NCI-H2227 treated with DMSO at 0.1 percent for 48 hours (cell line): ENCODE results near the gene BRCA1.
"Not testable (repeated sequence)": the region's sequence is repeated elsewhere in the genome, so short reads cannot be mapped to it uniquely, and the experiment has no call there.

Experiments used
- DNase-seq: peaks from one replicate; lab custom pipeline; 2025; lab: John Stamatoyannopoulos, UW

Gene BRCA1

DNA sequence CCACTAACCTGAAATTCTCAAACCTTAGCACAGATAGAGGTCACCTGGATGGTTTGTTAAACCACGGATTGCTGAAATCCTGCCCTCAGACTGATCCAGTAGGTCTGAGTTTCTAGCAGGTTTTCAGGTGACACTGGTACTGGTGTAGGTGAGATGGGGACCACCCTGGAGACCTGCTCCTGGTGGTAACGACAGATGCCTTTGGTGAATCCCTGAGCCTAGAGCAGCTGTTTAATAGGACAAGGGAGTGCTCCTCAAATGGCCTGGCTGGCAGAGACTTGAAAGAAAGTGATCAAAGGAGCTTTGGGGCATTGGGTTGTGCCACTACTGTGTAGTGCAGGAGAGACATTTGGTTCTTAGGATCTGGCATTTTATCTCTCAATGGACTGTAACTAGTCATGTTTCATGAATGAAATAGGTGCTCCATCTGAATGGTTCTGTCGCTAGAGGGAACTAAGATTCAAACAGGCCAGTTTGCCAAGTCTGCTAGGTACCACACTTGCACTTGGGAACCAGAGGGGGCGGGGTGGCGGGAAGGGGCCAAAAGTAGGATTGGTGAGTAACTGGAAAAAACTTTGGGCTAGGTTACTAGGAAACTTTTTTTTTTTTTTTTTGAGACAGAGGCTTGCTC, 121.5 kb downstream of the BRCA1 start:
- no peak for DNase-seq

DNA sequence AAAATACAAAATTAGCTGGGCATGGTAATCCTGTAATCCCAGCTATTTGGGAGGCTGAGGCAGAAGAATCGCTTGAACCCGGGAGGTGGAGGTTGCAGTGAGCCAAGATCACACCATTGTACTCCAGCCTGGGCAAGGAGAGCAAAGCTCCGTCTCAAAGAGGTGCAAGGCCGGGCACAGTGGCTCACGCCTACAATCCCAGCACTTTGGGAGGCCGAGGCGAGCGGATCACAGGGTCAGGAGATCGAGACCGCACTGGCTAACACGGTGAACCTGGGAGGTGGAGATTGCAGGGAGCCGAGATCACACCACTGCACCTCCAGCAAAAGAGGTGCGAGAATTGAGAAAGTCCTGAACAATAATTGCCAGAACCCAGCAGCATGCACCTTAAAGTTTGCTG, 124.3 kb downstream of the BRCA1 start:
- not testable (repeated sequence) for DNase-seq

DNA sequence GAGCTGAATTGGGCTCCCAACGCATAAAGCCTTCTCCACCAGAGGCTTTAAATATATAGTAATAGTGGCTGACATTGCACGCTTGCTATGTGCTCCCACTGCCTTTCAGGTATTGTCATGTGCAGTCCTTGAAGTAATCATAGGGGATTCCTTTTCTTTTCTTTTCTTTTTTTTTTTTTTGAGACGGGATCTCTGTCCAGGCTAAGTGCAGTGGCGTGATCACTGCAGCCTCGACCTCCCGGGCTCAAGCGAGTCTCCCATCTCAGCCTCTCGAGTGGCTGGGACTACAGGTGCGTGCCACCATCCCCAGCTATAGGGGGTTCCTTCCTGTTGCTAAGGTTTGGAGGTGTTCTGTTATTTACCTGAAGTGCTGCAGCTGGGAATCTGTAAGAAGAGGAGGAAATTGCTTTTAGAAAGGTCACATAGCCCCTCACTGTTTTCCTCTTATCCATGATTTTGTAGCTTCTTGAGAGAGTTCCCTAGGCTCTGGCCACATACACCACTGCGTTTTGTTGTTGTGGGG, 126.1 kb downstream of the BRCA1 start:
- no peak for DNase-seq

GRCh38 chr17:42997984-42998938, 126.9 kb downstream of the BRCA1 start, which contains the start of gene RPL27:
RPL27 (plus strand) TSS chr17:42998419; CDS start chr17:42998751, 332 bp downstream.
- peak; percentile 99 for DNase-seq

DNA sequence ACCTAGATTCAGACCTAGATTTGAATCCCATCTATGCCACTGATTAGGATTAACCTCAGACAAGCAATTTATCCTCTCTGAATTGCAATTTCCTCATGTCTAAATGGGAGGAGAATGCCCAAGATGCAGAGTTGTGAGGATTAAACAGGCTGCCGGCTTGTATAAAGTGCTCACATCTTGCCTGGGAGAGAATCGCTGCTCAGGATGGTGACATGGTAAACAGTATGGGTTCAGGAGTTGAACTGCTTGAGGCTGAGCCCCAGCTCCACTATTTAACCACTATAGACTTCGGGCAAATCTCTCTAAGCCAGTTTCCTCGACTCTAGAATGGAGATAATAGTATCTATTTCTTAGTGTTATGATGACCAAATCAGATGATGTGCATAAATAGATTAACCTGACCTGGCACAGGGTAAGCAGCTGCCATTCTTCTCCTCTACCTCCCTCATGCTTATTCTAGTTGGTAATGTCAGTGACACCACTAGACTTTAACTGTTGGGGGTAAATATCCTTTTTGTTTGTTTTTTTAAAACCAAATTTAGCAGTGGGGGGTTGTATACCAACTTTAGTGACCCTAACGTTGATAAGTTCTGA, 127.7 kb downstream of the BRCA1 start:
- no peak for DNase-seq
